HG03025 (cell line): ENCODE measurements around the gene CLMN.

Source experiments
- ATAC-seq: cut with Tn5 transposase; IDR thresholded peaks from one replicate; pipeline ENCODE4 v1.9.1; 2021; ENCODE audit warnings: mild to moderate bottlenecking, moderate library complexity; ENCODE audit not compliant: unreplicated experiment, low FRiP score

The CLMN gene

GRCh38 chr14:95228240-95228639 lies 91.5 kb downstream of the CLMN start:
- no peak for ATAC-seq

- ATAC-seq: no peak
Observed at GRCh38 chr14:95227279-95227860, 92.3 kb downstream of the CLMN start.

GRCh38 chr14:95226801-95227200 lies 92.9 kb downstream of the CLMN start:
- ATAC-seq: no peak

- no peak for ATAC-seq
Observed at GRCh38 chr14:95225251-95225887, 94.3 kb downstream of the CLMN start.

- no peak for ATAC-seq
Observed at GRCh38 chr14:95222870-95223398, 96.8 kb downstream of the CLMN start.

- no peak for ATAC-seq
Observed at GRCh38 chr14:95222151-95222631, 97.5 kb downstream of the CLMN start.

- no peak for ATAC-seq
Observed at GRCh38 chr14:95221531-95221930, 98.2 kb downstream of the CLMN start.

GRCh38 chr14:95220663-95221231 lies 99.0 kb downstream of the CLMN start:
- no peak for ATAC-seq

GRCh38 chr14:95218472-95219193 lies 101.1 kb downstream of the CLMN start:
- ATAC-seq: no peak

- no peak for ATAC-seq
Observed at GRCh38 chr14:95218006-95218405, 101.7 kb downstream of the CLMN start.

- no peak for ATAC-seq
Observed at GRCh38 chr14:95217391-95217900, 102.3 kb downstream of the CLMN start.

GRCh38 chr14:95216008-95216407 lies 103.7 kb downstream of the CLMN start:
- ATAC-seq: no peak

- no peak for ATAC-seq
Observed at GRCh38 chr14:95215094-95215725, 104.5 kb downstream of the CLMN start.

GRCh38 chr14:95213774-95214173 lies 105.9 kb downstream of the CLMN start:
- ATAC-seq: no peak

GRCh38 chr14:95211721-95212504 lies 107.8 kb downstream of the CLMN start:
- no peak for ATAC-seq

- no peak for ATAC-seq
Observed at GRCh38 chr14:95210699-95211098, 109.0 kb downstream of the CLMN start.

- no peak for ATAC-seq
Observed at GRCh38 chr14:95208598-95208997, 111.1 kb downstream of the CLMN start.

GRCh38 chr14:95207475-95208233 lies 112.1 kb downstream of the CLMN start:
- ATAC-seq: no peak

- no peak for ATAC-seq
Observed at GRCh38 chr14:95206534-95206933, 113.2 kb downstream of the CLMN start.
